Colonic mucosa (tissue), 4 donors: ENCODE measurements around the gene ASB9. TPM values are rescaled to one million over a fixed set of nuclear protein-coding genes. Genes with fewer than 3 reads are reported as not detected.
"Not testable (repeated sequence)": the region's sequence is repeated elsewhere in the genome, so short reads cannot be mapped to it uniquely, and the experiment has no call there.

Experiments
- DNase-seq: peaks from one replicate; pipeline ENCODE4 v3.0.0-alpha.2; 2020
- H3K27ac ChIP-seq: fragments of 200-600 bp; one replicate; pipeline ENCODE4 v1.8.0; 2021
- H3K27me3 ChIP-seq: fragments of 200-600 bp; one replicate; pipeline ENCODE4 v1.8.0; 2021
- H3K36me3 ChIP-seq: fragments of 200-600 bp; one replicate; pipeline ENCODE4 v1.8.0; 2021
- H3K4me1 ChIP-seq: fragments of 200-600 bp; one replicate; pipeline ENCODE4 v1.8.0; 2021; ENCODE audit warnings: mild to moderate bottlenecking
- H3K4me3 ChIP-seq: fragments of 200-600 bp; one replicate; pipeline ENCODE4 v1.8.0; 2021
- H3K9ac ChIP-seq, 2 donors: one replicate each; pipeline ENCODE4 v1.7.0; 2013; ENCODE audit warnings: control low read depth in 2 of 2, low read depth in 2 of 2, low read length in 2 of 2
- H3K9me3 ChIP-seq: fragments of 200-600 bp; one replicate; pipeline ENCODE4 v1.8.0; 2021
- CTCF ChIP-seq: fragments of 200-600 bp; IDR thresholded peaks from one replicate; pipeline ENCODE4 v1.8.0; 2022; ENCODE audit warnings: antibody characterized with exemption, mild to moderate bottlenecking
- intact Hi-C: fragments of 100-400 bp; cut with DNase I; formaldehyde crosslinking; loops from one replicate; pipeline ENCODE4 v1.14.1; 2022
- total RNA-seq, 2 donors: library from RNA; stranded (reverse); fragmentation: NEBNext Ultra II Directional in 1 of 2; extraction: Animal tissue kit (Norgen Biotek cat#: 25700) in 1 of 2; gene quantifications; one replicate each; pipeline ENCODE4 v1.2.1, GENCODE V29; 2021
- donor health status: healthy.
- donor health status: DM: no; HTN: no; CAD: no.
- donor health status: DM: no; HTN: no; CAD: no.

Gene ASB9
- total RNA-seq, 2 donors from 2014 or later: 1.8 to 3.6 TPM

- no peaks in the 10 kb centered on the region for H3K36me3 ChIP-seq
- no peak overlapping the region for H3K9ac ChIP-seq
- TF ChIP-seq CTCF: no peak
- no peak for DNase-seq
- H3K9me3 ChIP-seq: no peaks in the 10 kb centered on the region
- no peak overlapping the region for H3K4me3 ChIP-seq
- no peaks in the 10 kb centered on the region for H3K4me1 ChIP-seq
- intact Hi-C loops: no loop called here
- peaks cover 4% of the 10 kb centered on the region for H3K27me3 ChIP-seq
- H3K27ac ChIP-seq: no peak overlapping the region
Measured at GRCh38 chrX:15310117-15310516, 40.2 kb upstream of the ASB9 start.

DNA sequence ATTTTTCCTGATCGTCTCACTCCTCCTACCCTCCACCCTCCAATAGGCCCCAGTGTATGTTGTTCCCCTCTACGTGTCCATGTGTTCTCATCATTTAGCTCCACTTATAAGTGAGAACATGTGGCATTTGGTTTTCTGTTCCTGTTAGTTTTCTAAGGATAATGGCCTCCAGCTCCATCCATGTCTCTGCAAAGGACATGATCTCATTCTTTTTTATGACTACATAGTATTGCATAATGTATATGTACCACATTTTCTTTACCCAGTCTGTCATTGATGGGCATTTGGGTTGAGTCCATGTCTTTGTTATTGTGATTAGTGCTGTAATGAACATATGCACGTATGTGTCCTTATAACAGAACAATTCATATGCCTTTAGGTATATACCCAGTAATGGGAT, 36.0 kb upstream of the ASB9 start:
- H3K9ac ChIP-seq, intact Hi-C loops, H3K4me3 ChIP-seq, H3K4me1 ChIP-seq, H3K27me3 ChIP-seq, H3K9me3 ChIP-seq, DNase-seq, H3K36me3 ChIP-seq, H3K27ac ChIP-seq: not testable (repeated sequence)

DNA sequence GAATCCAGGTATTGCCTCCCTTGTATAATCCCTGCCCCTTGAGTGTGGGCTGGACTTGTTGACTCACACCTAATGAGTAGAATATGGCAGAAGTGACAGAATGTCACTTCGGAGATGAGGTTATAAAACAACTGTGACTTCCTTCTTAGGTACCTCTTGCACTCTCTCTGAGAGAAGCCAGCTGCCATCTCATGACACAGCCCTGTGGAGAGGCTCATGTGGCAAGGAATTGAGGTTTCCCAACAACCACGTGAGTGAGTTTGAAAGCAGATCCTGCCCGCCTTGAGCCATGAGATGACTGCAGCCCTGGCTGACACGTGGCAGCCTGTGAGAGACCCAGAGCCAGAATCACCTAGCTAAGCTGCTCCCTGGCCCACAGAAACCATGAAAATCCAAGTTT, 32.0 kb upstream of the ASB9 start:
- intact Hi-C loops: no loop called here
- H3K9me3 ChIP-seq: no peaks in the 10 kb centered on the region
- peak; percentile 24 for DNase-seq
- TF ChIP-seq CTCF: no peak
- no peaks in the 10 kb centered on the region for H3K4me1 ChIP-seq
- no peaks in the 10 kb centered on the region for H3K27me3 ChIP-seq
- no peaks in the 10 kb centered on the region for H3K36me3 ChIP-seq
- H3K4me3 ChIP-seq: no peak overlapping the region
- no peak overlapping the region for H3K9ac ChIP-seq
- H3K27ac ChIP-seq: no peak overlapping the region

DNA sequence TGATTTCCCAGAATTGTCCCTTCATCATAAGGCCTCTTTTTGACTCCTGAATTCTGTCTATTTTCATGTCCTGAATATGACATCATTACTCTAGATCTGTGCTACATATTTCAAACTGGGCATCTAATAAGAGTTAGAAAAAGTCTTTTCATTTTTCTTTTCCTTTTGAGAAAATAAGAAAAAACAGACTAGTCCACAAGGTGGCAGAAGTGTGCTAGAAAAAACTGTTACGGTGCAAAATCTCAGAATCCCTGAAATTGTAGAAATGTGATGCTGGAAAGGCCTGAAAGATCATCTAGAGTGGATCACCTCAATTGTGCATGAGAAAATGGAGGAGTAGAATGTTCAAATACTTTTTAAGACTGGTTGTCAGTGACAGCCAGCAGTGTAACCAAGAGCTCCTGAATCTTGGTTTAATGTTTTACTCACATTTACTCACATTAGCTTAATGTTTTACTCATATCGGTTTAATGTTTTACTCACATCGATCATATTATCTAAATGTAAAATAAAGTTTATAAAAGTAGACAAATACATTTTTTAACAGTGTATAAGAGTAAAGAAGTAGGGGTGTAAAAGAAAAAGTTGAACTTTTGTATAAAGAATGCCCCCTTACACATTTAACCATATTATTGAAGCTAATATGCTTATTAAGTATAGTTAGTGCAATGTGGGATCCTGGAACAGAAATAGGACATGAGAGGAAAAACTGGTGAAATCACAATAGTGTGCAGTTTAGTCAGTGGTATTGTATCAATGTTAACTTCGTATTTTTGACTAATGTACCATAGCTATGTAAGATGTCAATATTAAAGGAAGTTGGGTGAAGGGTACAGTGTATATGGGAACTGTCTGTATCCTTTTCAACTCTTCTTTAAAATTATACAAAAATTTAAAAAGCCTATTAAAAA, 30.3 kb upstream of the ASB9 start:
- Histone ChIP-seq H3K27me3 (no peaks in the 10 kb centered on the region), H3K4me3 (no peak overlapping the region), H3K4me1 (no peaks in the 10 kb centered on the region), H3K9ac (no peak overlapping the region), H3K27ac (peak overlapping the region; percentile 6), H3K9me3 (no peaks in the 10 kb centered on the region), H3K36me3 (no peaks in the 10 kb centered on the region)
- intact Hi-C loops: no loop called here
- no peak for DNase-seq
- TF ChIP-seq CTCF: no peak

DNA sequence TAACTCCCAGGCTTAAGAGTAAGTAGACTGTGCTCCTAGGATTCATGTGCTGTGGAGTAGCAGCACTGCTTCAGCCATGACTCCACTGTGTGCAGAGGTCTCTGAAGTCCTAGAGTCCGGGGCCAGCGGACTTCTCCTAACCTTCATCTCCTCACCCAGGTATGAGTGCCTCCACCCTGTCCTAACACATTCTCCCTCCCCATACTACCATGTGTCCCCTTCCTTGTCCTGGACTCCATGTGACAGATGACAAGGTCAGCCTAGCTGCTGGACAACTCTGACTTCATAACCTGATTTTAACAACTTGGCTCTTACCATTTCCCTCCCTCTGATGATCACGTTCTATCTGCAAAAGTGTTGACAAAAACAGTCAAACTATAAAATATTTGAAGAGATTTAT, 28.9 kb upstream of the ASB9 start:
- TF ChIP-seq CTCF: no peak
- no peak for DNase-seq
- no peak overlapping the region for H3K27ac ChIP-seq

GRCh38 chrX:15298201-15298600, 28.3 kb upstream of the ASB9 start:
- intact Hi-C loops: no loop called here
- no peaks in the 10 kb centered on the region for H3K36me3 ChIP-seq
- TF ChIP-seq CTCF: no peak
- H3K27ac ChIP-seq: no peak overlapping the region
- no peaks in the 10 kb centered on the region for H3K27me3 ChIP-seq
- DNase-seq: no peak
- no peaks in the 10 kb centered on the region for H3K4me1 ChIP-seq
- no peak overlapping the region for H3K4me3 ChIP-seq
- no peak overlapping the region for H3K9ac ChIP-seq
- no peaks in the 10 kb centered on the region for H3K9me3 ChIP-seq

More for the DNA sequence above, 28.9 kb upstream of the ASB9 start:
- Histone ChIP-seq H3K27me3 (no peaks in the 10 kb centered on the region), H3K4me1 (no peaks in the 10 kb centered on the region), H3K9me3 (no peaks in the 10 kb centered on the region), H3K9ac (no peak overlapping the region), H3K4me3 (no peak overlapping the region), H3K36me3 (no peaks in the 10 kb centered on the region)
- intact Hi-C loops: no loop called here
